GM19452 (cell line): ENCODE results near the gene RFPL2.
"Not testable (repeated sequence)": the region's sequence is repeated elsewhere in the genome, so short reads cannot be mapped to it uniquely, and the experiment has no call there.

Source experiments
- ATAC-seq: cut with Tn5 transposase; IDR thresholded peaks from one replicate; pipeline ENCODE4 v1.9.1; 2021; ENCODE audit not compliant: unreplicated experiment

The RFPL2 gene

DNA sequence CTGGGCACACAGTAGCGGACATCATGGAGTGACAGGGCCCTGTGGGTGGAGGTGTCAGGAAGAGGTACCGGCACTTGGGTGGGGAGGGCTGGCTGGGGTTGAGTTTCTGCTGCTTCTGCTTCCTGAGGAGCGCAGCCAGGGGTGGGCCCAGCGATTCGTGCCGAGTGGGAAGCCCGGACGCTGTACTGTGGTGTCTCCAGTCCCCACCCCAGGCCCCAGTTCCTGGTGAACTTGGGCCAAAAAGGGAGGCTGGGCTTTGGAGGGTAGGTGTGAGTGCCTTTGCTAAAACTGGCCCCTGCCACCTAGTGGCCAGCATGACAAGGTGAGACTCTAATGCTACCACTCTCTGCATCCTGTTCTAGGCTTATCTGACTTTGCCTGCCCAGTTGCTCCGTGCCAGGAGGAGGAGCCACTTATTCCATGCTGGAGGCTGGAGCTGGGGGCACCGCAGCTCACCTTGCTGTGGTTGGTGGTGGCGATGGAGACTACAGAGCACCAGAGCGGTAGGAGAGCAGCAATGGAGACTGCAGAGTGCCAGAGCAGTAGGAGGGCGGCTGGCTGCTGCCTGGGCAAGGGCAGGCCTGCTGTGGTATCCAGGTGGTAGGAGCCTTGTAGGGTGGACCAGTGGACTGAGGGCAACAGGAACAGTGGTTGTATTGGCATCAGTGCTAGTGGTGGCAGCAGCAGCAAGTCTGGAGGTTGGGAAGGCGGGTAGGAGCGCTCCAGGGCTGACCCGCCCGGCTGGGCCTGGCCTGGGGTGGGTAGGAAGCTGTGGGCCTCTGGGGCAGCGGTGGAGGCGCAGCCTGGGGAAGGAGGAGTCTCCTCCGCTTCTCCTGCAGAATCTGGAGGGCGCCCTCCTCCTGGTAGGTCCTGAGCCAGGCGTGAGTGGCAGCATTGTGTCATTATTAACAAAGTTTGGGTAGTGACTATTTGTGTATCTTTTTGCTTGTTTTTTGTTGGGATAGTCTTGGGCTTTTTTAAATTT lies 2.2 kb upstream of the RFPL2 start:
- ATAC-seq: no peak

GRCh38 chr22:32205974-32206773 lies 1.3 kb upstream of the RFPL2 start:
- ATAC-seq: no peak

DNA sequence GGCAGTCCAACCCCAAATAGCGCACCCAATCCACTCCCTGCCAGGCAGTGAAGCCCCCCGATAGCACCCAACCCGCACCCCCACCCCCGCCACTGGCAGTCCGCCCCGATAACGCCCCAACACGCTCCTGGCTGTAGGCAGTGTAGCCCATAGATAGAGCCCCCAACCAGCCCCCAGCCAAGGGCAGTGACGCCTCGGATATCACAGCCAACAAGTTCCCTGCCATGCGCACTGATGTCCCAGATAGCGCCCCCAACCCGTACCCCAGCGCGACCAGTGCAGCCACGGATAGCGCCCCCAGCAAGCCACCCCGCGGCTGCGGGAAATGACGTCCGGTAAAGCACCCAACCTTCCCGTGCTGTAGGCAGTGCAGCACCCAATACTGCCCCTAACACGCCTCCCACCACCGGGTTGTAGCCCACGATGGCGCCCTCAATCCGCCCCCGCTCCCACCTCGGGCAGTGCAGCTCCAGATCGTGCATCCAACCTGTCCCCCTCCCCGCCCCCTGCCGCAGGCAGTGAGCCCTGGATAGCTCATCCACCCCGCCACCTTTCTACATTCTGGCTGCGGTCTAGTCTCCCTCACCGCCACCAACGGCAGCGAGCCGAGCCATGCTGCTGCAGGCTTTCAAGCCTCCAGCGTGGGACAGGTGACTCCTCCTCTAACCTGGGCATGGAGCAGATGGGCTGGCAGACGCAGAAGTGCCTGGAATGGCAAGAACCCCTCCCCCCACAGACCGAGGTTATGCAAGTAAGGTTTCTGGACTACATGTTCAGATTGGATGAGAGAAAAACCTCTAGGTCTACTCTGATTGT lies 625 bp downstream of the RFPL2 start:
- ATAC-seq: no peak

GRCh38 chr22:32203181-32204039 lies 1.5 kb downstream of the RFPL2 start:
- no peak for ATAC-seq

DNA sequence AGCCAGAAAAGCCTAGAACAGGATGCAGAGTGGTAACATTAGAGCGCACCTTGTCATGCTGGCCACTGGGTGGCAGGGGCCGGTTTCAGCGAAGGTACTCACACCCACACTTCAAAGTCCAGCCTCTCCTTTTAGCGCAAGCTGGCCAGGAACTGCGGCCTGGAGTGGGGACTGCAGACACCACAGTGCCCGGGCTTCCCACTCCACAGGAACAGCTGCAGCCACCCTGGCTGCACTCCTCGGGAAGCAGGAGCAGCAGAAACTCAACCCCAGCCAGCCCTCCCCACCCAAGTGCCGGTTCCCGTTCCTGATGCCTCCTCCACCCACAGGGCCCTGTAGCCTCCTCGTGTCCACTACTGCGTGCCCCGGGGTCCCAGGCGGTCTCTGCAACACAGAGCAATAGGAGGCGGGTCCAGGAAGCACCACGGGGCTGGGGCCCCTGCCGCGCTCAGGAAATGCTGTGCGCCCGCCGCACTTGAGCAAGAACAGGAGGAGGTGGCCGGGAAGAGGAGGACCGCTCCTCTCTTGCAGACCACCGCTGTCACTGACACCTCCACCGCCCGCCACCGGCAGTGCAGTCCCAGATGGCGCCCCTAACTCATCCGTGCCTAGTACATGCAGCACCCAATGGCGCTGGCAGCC lies 2.2 kb downstream of the RFPL2 start:
- ATAC-seq: no peak

DNA sequence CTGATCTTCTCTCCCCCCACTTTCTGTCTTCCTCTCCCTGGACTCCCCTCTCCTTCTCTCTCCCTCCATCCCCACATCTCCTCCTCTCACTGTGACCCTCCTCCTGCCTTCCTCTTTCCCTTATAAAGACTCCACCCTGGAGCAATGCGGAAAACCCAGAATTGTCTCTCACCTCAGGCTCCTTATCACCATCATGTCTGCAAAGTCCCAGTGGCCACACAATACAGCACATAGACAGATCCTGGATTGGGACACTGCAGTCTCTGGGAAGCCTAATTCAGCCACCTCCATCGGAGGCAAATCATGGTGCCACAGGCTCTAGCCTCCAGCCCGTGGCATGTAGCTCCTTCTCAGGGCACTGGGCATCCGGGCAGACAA lies 2.7 kb downstream of the RFPL2 start:
- ATAC-seq: no peak

DNA sequence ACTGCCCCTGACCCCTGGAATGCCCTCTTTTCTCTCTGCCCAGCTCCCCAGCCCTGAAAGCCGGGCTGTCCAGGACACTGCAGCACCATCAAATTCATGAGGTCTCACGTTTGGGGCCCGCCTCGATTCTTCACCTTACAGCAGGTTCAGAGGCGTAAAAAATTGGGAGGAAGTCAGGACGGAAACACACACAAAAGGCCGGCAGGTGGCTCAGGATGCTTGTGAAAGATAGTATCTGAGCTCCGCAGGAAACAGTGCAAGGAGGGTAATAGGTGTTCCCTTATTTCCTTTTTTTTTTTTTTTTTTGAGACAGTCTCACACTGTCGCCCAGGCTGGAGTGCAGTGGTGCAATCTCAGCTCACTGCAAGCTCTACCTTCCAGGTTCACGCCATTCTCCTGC lies 4.1 kb downstream of the RFPL2 start:
- ATAC-seq: no peak

GRCh38 chr22:32199961-32200360 lies 4.9 kb downstream of the RFPL2 start:
- ATAC-seq: no peak

DNA sequence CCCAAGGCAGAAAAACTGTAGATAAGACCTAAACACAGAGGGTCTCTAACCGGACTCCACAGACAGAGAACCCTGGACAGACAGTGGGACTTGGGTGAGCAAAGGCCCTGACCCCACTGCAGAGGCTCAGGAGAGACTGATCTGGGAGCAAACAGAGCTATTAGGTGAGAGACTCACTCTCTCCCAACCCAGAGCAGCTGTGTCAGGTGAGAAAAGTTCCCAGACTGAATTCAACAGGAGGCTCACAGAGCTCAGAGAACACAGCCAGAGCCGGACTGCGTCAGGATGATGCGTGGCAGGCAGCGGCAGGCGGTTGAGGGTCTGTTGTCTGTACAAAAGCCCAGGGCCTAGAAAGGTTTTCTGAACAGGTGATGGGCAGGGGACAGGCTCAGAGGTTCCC lies 5.5 kb downstream of the RFPL2 start:
- no peak for ATAC-seq

GRCh38 chr22:32197553-32198226 lies 7.2 kb downstream of the RFPL2 start:
- not testable (repeated sequence) for ATAC-seq

- ATAC-seq: not testable (repeated sequence)
Measured at GRCh38 chr22:32195900-32196299, 9.0 kb downstream of the RFPL2 start.

DNA sequence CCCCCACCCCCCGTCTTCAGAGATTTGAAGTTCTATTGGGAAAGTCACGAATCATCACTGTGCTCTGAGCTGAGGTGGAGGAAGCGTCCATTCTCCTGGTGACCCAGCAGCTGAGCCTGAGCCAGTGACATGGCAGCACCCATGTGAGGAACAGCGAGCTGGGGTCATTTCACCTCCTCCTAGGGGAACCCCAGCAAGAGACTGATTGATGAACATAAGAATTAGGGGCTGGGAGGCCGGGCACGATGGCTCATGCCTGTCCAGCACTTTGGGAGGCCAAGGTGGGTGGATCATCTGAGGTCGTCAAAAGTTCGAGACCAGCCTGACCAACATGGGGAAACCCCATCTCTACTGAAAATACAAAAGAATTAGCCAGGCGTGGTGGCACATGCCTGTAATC lies 11.5 kb downstream of the RFPL2 start:
- not testable (repeated sequence) for ATAC-seq

GRCh38 chr22:32191021-32191420 lies 13.9 kb downstream of the RFPL2 start:
- not testable (repeated sequence) for ATAC-seq

DNA sequence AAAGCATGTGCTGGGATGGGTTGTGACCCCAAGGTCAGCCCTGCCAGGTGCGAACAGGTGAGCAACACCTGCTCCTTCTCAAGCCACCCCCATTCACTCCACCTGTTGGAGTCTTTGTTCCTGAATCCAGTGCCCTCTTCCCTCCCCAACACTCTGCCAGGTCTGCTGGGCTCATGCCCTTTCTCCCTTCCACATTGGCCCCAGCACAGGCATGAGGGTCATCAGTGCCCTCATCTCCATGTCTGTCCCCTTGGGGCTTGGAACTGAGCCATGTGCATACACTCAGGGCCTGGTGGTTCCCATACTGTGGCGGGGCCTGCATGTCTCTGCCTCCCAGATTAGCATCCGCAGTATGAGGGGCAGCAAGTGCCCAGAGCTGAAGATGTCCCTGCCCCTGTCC lies 19.1 kb downstream of the RFPL2 start:
- ATAC-seq: no peak

- ATAC-seq: no peak
Measured at GRCh38 chr22:32183625-32184024, 21.2 kb downstream of the RFPL2 start.

- ATAC-seq: no peak
Measured at GRCh38 chr22:32181043-32181442, 23.8 kb downstream of the RFPL2 start.

GRCh38 chr22:32177221-32177765 lies 27.6 kb downstream of the RFPL2 start:
- ATAC-seq: no peak

GRCh38 chr22:32175683-32176644 lies 28.9 kb downstream of the RFPL2 start:
- ATAC-seq: no peak
